Hepatocyte (in vitro differentiated cells): ENCODE data around the gene RAB1A. TPM values are rescaled to one million over a fixed set of nuclear protein-coding genes. Genes with fewer than 3 reads are reported as not detected.

Source experiments
- DNase-seq: peaks from one replicate; pipeline ENCODE4 v3.0.0-alpha.2; 2016; ENCODE audit warnings: low spot score
- H2AFZ ChIP-seq: fragments of 200-600 bp; sonication (generic); 2 replicates; pipeline ENCODE4 v1.6.0; 2016; ENCODE audit warnings: antibody characterized with exemption, mild to moderate bottlenecking
- H3K27ac ChIP-seq: fragments of 200-600 bp; sonication (generic); 2 replicates; pipeline ENCODE4 v1.5.1; 2016; ENCODE audit warnings: mild to moderate bottlenecking
- H3K27me3 ChIP-seq: fragments of 200-600 bp; sonication (generic); 2 replicates; pipeline ENCODE4 v1.6.1; 2016
- H3K36me3 ChIP-seq: fragments of 200-600 bp; sonication (generic); replicated peaks from 2 replicates; pipeline ENCODE4 v1.5.1; 2016; ENCODE audit warnings: low read depth; ENCODE audit not compliant: insufficient read depth
- H3K4me1 ChIP-seq: fragments of 200-600 bp; sonication (generic); 2 replicates; pipeline ENCODE4 v1.5.1; 2016; ENCODE audit warnings: mild to moderate bottlenecking, moderate library complexity; ENCODE audit not compliant: insufficient read depth
- H3K4me2 ChIP-seq: fragments of 200-600 bp; sonication (generic); 2 replicates; pipeline ENCODE4 v1.6.0; 2016
- H3K4me3 ChIP-seq: fragments of 200-600 bp; sonication (generic); 2 replicates; pipeline ENCODE4 v1.5.1; 2016; ENCODE audit warnings: mild to moderate bottlenecking
- H3K79me2 ChIP-seq: fragments of 200-600 bp; sonication (generic); 2 replicates; pipeline ENCODE4 v1.6.0; 2017; ENCODE audit warnings: mild to moderate bottlenecking
- H3K9me2 ChIP-seq: fragments of 200-600 bp; sonication (generic); replicated peaks from 2 replicates; pipeline ENCODE4 v1.6.0; 2017; ENCODE audit warnings: mild to moderate bottlenecking; ENCODE audit not compliant: insufficient read depth
- H3K9me3 ChIP-seq: fragments of 200-600 bp; sonication (generic); 2 replicates; pipeline ENCODE4 v1.5.1; 2016; ENCODE audit warnings: low read depth, mild to moderate bottlenecking
- H4K20me1 ChIP-seq: fragments of 200-600 bp; sonication (generic); 2 replicates; pipeline ENCODE4 v1.6.0; 2016; ENCODE audit warnings: mild to moderate bottlenecking; ENCODE audit not compliant: insufficient read depth, poor library complexity, severe bottlenecking
- CTCF ChIP-seq: fragments of 200-600 bp; sonication (generic); IDR thresholded peaks from 2 replicates; pipeline ENCODE4 v1.5.1; 2016; ENCODE audit warnings: antibody characterized with exemption, mild to moderate bottlenecking; ENCODE audit not compliant: poor library complexity
- EZH2 ChIP-seq: fragments of 200-600 bp; sonication (generic); IDR thresholded peaks from 2 replicates; pipeline ENCODE4 v1.6.1; 2016; ENCODE audit warnings: antibody characterized with exemption, mild to moderate bottlenecking, borderline replicate concordance
- EZH2phosphoT487 ChIP-seq: fragments of 200-600 bp; sonication (generic); IDR thresholded peaks from one replicate; pipeline ENCODE4 v1.6.1; 2018; ENCODE audit warnings: antibody characterized with exemption, mild to moderate bottlenecking, low read depth, moderate library complexity; ENCODE audit not compliant: unreplicated experiment, severe bottlenecking
- WGBS: methylation state at CpG from one replicate; pipeline ENCODE4 v1.1.6; 2016; ENCODE audit warnings: low lambda C conversion rate; ENCODE audit errors: missing lambda C conversion rate; 5-methylcytosine and 5-hydroxymethylcytosine counted together
- polyA plus RNA-seq: library from polyadenylated mRNA; unstranded; fragments of >200 nt; fragmentation: Nextera tagmentation; extraction: Ambion mirVana; gene quantifications from 2 replicates; pipeline ENCODE4 v1.2.1, GENCODE V29; 2016
- total RNA-seq: library from RNA; depleted of rRNA; stranded (reverse); fragments of >200 nt; gene quantifications from 2 replicates; pipeline ENCODE4 v1.2.3, GENCODE V29; 2014

Gene RAB1A
- total and polyA plus RNA-seq, 2 experiments from 2014 or later = 200 to 347 TPM

- Histone ChIP-seq H3K9me3 (no peaks in the 10 kb centered on the region), H3K27me3 (no peaks in the 10 kb centered on the region), H3K36me3 (no peaks in the 10 kb centered on the region), H3K4me3 (no peak overlapping the region), H4K20me1 (peaks cover 74% of the 10 kb centered on the region), H3K79me2 (peaks cover 75% of the 10 kb centered on the region), H3K4me2 (no peak overlapping the region), H3K9me2 (no peaks in the 10 kb centered on the region), H2AFZ (no peak overlapping the region), H3K4me1 (no peaks in the 10 kb centered on the region), H3K27ac (no peak overlapping the region)
- no peak for DNase-seq
- 98% methylated on average over 3 of the region's 3 CpGs for WGBS
- no peak for TF ChIP-seq EZH2
- TF ChIP-seq CTCF = no peak
- no peak for TF ChIP-seq EZH2phosphoT487
These were observed 44.8 kb downstream of the RAB1A start for GRCh38 chr2:65085148-65085547.

- Histone ChIP-seq H3K36me3 (no peaks in the 10 kb centered on the region), H3K4me3 (no peak overlapping the region), H3K9me2 (no peaks in the 10 kb centered on the region), H3K27me3 (no peaks in the 10 kb centered on the region), H3K9me3 (no peaks in the 10 kb centered on the region), H3K79me2 (peaks cover 45% of the 10 kb centered on the region), H4K20me1 (peaks cover 43% of the 10 kb centered on the region), H3K27ac (no peak overlapping the region), H3K4me1 (peaks cover 5% of the 10 kb centered on the region), H3K4me2 (no peak overlapping the region), H2AFZ (no peak overlapping the region)
- DNase-seq = no peak
- TF ChIP-seq EZH2phosphoT487 (no peak), EZH2 (no peak), CTCF (no peak)
- 93% methylated on average over 4 of the region's 4 CpGs for WGBS
These were observed 48.6 kb downstream of the RAB1A start for GRCh38 chr2:65081232-65081685.

GRCh38 chr2:65079017-65079416 lies 50.9 kb downstream of the RAB1A start:
- DNase-seq = no peak
- Histone ChIP-seq H3K27me3 (no peaks in the 10 kb centered on the region), H3K9me3 (no peaks in the 10 kb centered on the region), H3K4me3 (no peak overlapping the region), H3K9me2 (no peaks in the 10 kb centered on the region), H3K79me2 (peaks cover 24% of the 10 kb centered on the region), H2AFZ (no peak overlapping the region), H3K4me1 (peaks cover 13% of the 10 kb centered on the region), H3K4me2 (no peak overlapping the region), H3K27ac (no peak overlapping the region), H4K20me1 (peaks cover 26% of the 10 kb centered on the region), H3K36me3 (no peaks in the 10 kb centered on the region)
- WGBS = 99% methylated on average over 6 of the region's 6 CpGs
- TF ChIP-seq EZH2 = no peak
- TF ChIP-seq EZH2phosphoT487 = no peak
- no peak for TF ChIP-seq CTCF

- TF ChIP-seq EZH2phosphoT487 = no peak
- TF ChIP-seq CTCF = no peak
- no peak for TF ChIP-seq EZH2
- Histone ChIP-seq H4K20me1 (peaks cover 15% of the 10 kb centered on the region), H3K4me3 (no peak overlapping the region), H3K9me2 (no peaks in the 10 kb centered on the region), H3K9me3 (no peaks in the 10 kb centered on the region), H3K36me3 (no peaks in the 10 kb centered on the region), H3K27ac (no peak overlapping the region), H3K79me2 (peaks cover 14% of the 10 kb centered on the region), H2AFZ (no peak overlapping the region), H3K27me3 (no peaks in the 10 kb centered on the region), H3K4me1 (peaks cover 13% of the 10 kb centered on the region), H3K4me2 (no peak overlapping the region)
- WGBS = 92% methylated on average over 7 of the region's 7 CpGs
- no peak for DNase-seq
These were observed 52.0 kb downstream of the RAB1A start for GRCh38 chr2:65077898-65078297.
